Neural cell (in vitro differentiated cells): ENCODE results near the gene DDX49. TPM values are rescaled to one million over a fixed set of nuclear protein-coding genes. Genes with fewer than 3 reads are reported as not detected.

Source experiments
- H2AFZ ChIP-seq: fragments of 200-600, 300-800 bp; sonication (generic), shearing (Covaris generic); 2 replicates; pipeline ENCODE4 v1.6.0; 2014; ENCODE audit warnings: low read depth, mild to moderate bottlenecking, antibody characterized with exemption, low read length, moderate library complexity
- H3F3A ChIP-seq: fragments of 200-600 bp; shearing (Covaris generic); 2 replicates; pipeline ENCODE4 v1.6.1; 2016; ENCODE audit warnings: mild to moderate bottlenecking, moderate library complexity, mixed read lengths, antibody characterized with exemption, low read length; ENCODE audit not compliant: insufficient read depth, poor library complexity, severe bottlenecking
- H3K27ac ChIP-seq: fragments of 200-600, 300-800 bp; sonication (generic), shearing (Covaris generic); 2 replicates; pipeline ENCODE4 v1.5.1; 2014; ENCODE audit warnings: mild to moderate bottlenecking, low read length, moderate library complexity
- H3K27me3 ChIP-seq: fragments of 300-800, 200-600 bp; sonication (generic), shearing (Covaris generic); 2 replicates; pipeline ENCODE4 v1.6.0; 2014; ENCODE audit warnings: mild to moderate bottlenecking, low read depth, low read length, moderate library complexity; ENCODE audit not compliant: insufficient read depth
- H3K36me3 ChIP-seq: fragments of 300-800, 200-600 bp; sonication (generic), shearing (Covaris generic); 2 replicates; pipeline ENCODE4 v1.5.1; 2014; ENCODE audit warnings: mild to moderate bottlenecking, antibody characterized with exemption, low read length, moderate library complexity; ENCODE audit not compliant: insufficient read depth
- H3K4me2 ChIP-seq: fragments of 300-800, 200-600 bp; sonication (generic), shearing (Covaris generic); 2 replicates; pipeline ENCODE4 v1.6.0; 2014; ENCODE audit warnings: mild to moderate bottlenecking, low read length
- H3K4me3 ChIP-seq: fragments of 300-800, 200-600 bp; sonication (generic), shearing (Covaris generic); 2 replicates; pipeline ENCODE4 v1.5.1; 2014; ENCODE audit warnings: mild to moderate bottlenecking, low read length, moderate library complexity
- H3K79me2 ChIP-seq: fragments of 200-600 bp; shearing (Covaris generic); replicated peaks from 2 replicates; pipeline ENCODE4 v1.6.0; 2014; ENCODE audit warnings: mild to moderate bottlenecking, low read length, moderate library complexity; ENCODE audit not compliant: insufficient read depth
- H3K9ac ChIP-seq: fragments of 300-800, 200-600 bp; sonication (generic), shearing (Covaris generic); 2 replicates; pipeline ENCODE4 v1.6.1; 2016; ENCODE audit warnings: mild to moderate bottlenecking, low read length, mixed read lengths
- H3K9me2 ChIP-seq: fragments of 200-600 bp; shearing (Covaris generic); 2 replicates; pipeline ENCODE4 v1.6.1; 2016; ENCODE audit warnings: mild to moderate bottlenecking, low read length, mixed read lengths; ENCODE audit not compliant: insufficient read depth
- H3K9me3 ChIP-seq: fragments of 200-600, 300-800 bp; sonication (generic), shearing (Covaris generic); 2 replicates; pipeline ENCODE4 v1.6.1; 2016; ENCODE audit warnings: mild to moderate bottlenecking, mixed run types, low read length, moderate library complexity, mixed read lengths
- H4K20me1 ChIP-seq: fragments of 200-600 bp; shearing (Covaris generic); 2 replicates; pipeline ENCODE4 v1.6.1; 2016; ENCODE audit warnings: mild to moderate bottlenecking, mixed run types; ENCODE audit not compliant: insufficient read depth
- CTCF ChIP-seq: fragments of 450-650 bp; IDR thresholded peaks from 2 replicates; pipeline ENCODE4 v1.5.1; 2014; ENCODE audit warnings: antibody characterized with exemption, mild to moderate bottlenecking, moderate library complexity; ENCODE audit not compliant: poor library complexity, severe bottlenecking
- EP300 ChIP-seq: fragments of 450-650 bp; conservative IDR thresholded peaks from 2 replicates; pipeline ENCODE4 v1.6.1; 2014; ENCODE audit warnings: antibody characterized with exemption, mild to moderate bottlenecking, moderate library complexity; ENCODE audit not compliant: poor library complexity, severe bottlenecking
- EZH2 ChIP-seq: fragments of 200-600, 300-800 bp; shearing (Covaris generic), sonication (generic); IDR thresholded peaks from 2 replicates; pipeline ENCODE4 v1.6.1; 2014; ENCODE audit warnings: antibody characterized with exemption, low read length, borderline replicate concordance, mild to moderate bottlenecking; ENCODE audit not compliant: insufficient read depth, poor library complexity, severe bottlenecking
- MXI1 ChIP-seq: fragments of 450-650 bp; conservative IDR thresholded peaks from 2 replicates; pipeline ENCODE4 v1.6.1; 2014; ENCODE audit warnings: antibody characterized with exemption, mild to moderate bottlenecking; ENCODE audit not compliant: poor library complexity, severe bottlenecking
- POLR2AphosphoS5 ChIP-seq: IDR thresholded peaks from 2 replicates; pipeline ENCODE4 v1.6.1; 2012
- RAD21 ChIP-seq: fragments of 450-650 bp; conservative IDR thresholded peaks from 2 replicates; pipeline ENCODE4 v1.6.1; 2014; ENCODE audit warnings: antibody characterized with exemption, mild to moderate bottlenecking, moderate library complexity
- REST ChIP-seq: IDR thresholded peaks from 2 replicates; pipeline ENCODE4 v1.6.1; 2012; ENCODE audit warnings: borderline replicate concordance
- SMC3 ChIP-seq: fragments of 450-650 bp; conservative IDR thresholded peaks from 2 replicates; pipeline ENCODE4 v1.6.1; 2014; ENCODE audit warnings: antibody characterized with exemption, mild to moderate bottlenecking, moderate library complexity; ENCODE audit not compliant: poor library complexity
- TAF1 ChIP-seq: IDR thresholded peaks from 2 replicates; pipeline ENCODE4 v1.6.1; 2012; ENCODE audit warnings: low read depth
- polyA plus RNA-seq: library from polyadenylated mRNA; depleted of rRNA; stranded (reverse); fragments of >200 nt; gene quantifications from 2 replicates; pipeline ENCODE4 v1.2.3, GENCODE V29; 2014

The DDX49 gene
- polyA plus RNA-seq, 1 donor from 2014 or later, result 90.7 TPM

GRCh38 chr19:18903156-18904037 is 16.1 kb upstream of the DDX49 start:
- H4K20me1 ChIP-seq, result no peaks in the 10 kb centered on the region
- no peak overlapping the region for H3K27ac ChIP-seq

More at GRCh38 chr19:18903156-18904037, 16.1 kb upstream of the DDX49 start:
- Histone ChIP-seq H3K9ac (no peak overlapping the region), H3K27me3 (no peaks in the 10 kb centered on the region), H2AFZ (no peak overlapping the region), H3K9me3 (no peaks in the 10 kb centered on the region), H3K36me3 (peaks cover 6% of the 10 kb centered on the region), H3F3A (no peaks in the 10 kb centered on the region), H3K4me3 (no peak overlapping the region), H3K79me2 (no peaks in the 10 kb centered on the region), H3K9me2 (no peaks in the 10 kb centered on the region), H3K4me2 (no peak overlapping the region)
- TF ChIP-seq EP300 (no peak), REST (no peak), RAD21 (no peak), MXI1 (no peak), POLR2AphosphoS5 (no peak), EZH2 (no peak), CTCF (no peak), SMC3 (no peak), TAF1 (no peak)
